Heart left ventricle (tissue), 13 donors: ENCODE measurements around the gene SMOC2.

Experiments used
- CTCF ChIP-seq, 12 donors: fragments of 200-600 bp; sonication (generic) in 4 of 12; IDR thresholded peaks; one replicate each; pipeline versions ENCODE4 v1.5.0 to v1.8.0; 2018 to 2022; ENCODE audit warnings: antibody characterized with exemption in 12 of 12, mild to moderate bottlenecking in 5 of 12
- POLR2A ChIP-seq, 2 donors: fragments of 450-650 bp; IDR thresholded peaks; one replicate each; pipeline ENCODE4 v1.6.1; 2017; ENCODE audit warnings: antibody characterized with exemption in 2 of 2, mild to moderate bottlenecking in 2 of 2, moderate library complexity in 2 of 2
- donor health status: ischemic (EF 13 %, LVEDD 7.1; RV severe dilation, severe dysfunction).
- donor health status: DM: no; HTN: yes; CAD: no.
- donor health status: DM: no; HTN: no; CAD: no.
- donor health status: ischemic (EF 25% LVEDD 6.9; RV normal size, moderate dysfunction).
- donor health status: ischemic (EF 25% LVEDD 5.7; RV mildly dilated, moderate dysfunction).
- donor health status: ischemic (EF 35%, LVEDD 5.7; RV mildly dilated, moderate dysfunction).
- donor health status: nonischemic (EF 11% LVEDD 7.7; RV severe dilation, severe dysfunction).
- donor health status: DM: yes; HTN: yes; CAD: no.
- donor health status: PGD.
- donor health status: ischemic (EF 29% LVEDD 5.4; RV normal size, mild dysfunction).
- donor health status: nonischemic (EF 23%, LVEDD 6.1; RV moderate dilation, normal function).

- no peak for TF ChIP-seq POLR2A (IDR thresholded peaks at IDR 0.05)
- no peak for TF ChIP-seq CTCF (IDR thresholded peaks at IDR 0.05)
Observed at GRCh38 chr6:168571268-168571667, 130.3 kb downstream of the SMOC2 start.
